LHCN-M2 (cell line): ENCODE measurements around the gene OLAH. TPM values are rescaled to one million over a fixed set of nuclear protein-coding genes. Genes with fewer than 3 reads are reported as not detected.
"Not testable (repeated sequence)": the region's sequence is repeated elsewhere in the genome, so short reads cannot be mapped to it uniquely, and the experiment has no call there.

Experiments used
- DNase-seq: peaks from one replicate; pipeline ENCODE4 v3.0.0-alpha.2; 2012; ENCODE audit warnings: low read depth
- polyA plus RNA-seq: library from polyadenylated mRNA; unstranded; fragments of >200 nt; gene quantifications from one replicate; pipeline ENCODE4 v1.2.1, GENCODE V29; 2012; ENCODE audit warnings: missing spikeins
- total RNA-seq: library from RNA; depleted of rRNA; stranded (reverse); fragments of >200 nt; gene quantifications from 2 replicates; pipeline ENCODE4 v1.2.3, GENCODE V29; 2014; rRNA removed

The OLAH gene
- 0.69 and 2.6 TPM in 2 replicates for total RNA-seq
- polyA plus RNA-seq: 0.55 TPM

DNA sequence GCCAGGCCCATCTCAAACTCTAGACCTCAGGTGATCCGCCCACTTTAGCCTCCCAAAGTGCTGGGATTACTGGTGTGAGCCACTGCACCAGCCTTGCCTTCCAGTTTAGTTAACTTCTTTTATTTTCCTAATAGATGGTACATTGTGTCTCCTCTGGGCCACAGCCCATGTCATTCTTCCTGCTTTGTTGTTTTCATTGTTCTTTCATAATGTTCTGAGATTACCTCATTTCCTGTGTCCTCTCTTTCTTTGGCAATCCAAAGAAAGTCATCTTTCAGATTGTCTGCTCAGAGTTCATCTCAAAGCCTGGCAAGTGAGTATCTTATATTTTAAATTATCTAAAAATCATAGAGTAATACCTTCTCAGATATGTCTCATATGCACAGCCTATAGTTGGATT, at the start of gene OLAH:
Gene OLAH, plus strand, starts transcription at position 270 of the 400 bp plus-strand sequence. CDS start 3,346 bp downstream, outside the sequence.
- DNase-seq: peak; percentile 35

DNA sequence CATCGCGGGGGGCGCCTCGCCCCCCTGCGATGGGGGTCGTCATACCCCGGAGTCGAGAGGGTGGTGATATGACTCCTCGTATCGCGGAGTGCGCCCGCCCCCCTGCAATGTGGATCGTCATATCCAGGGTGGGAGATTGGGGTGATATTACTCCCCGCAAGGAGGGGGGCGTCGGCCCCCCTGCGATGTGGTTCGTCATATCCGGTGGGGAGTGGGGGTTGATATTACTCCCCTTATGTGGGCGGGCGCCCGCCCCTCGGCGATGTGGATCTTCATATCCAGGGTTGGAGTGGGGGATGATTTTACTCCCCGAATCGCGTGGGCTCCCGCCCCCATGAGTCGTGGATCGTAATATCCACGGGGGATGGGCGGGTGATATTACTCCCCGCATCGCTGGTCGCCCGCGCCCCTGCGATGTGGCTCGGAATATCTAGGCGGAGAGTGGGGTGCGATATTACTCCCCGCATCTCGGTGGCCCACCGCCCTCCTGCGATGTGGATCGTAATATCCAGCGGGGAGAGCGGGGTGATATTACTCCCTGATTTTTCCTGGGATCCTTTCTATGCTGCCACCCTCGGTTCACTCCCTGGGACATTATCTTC, 47.7 kb upstream of the OLAH start:
- DNase-seq: no peak

DNA sequence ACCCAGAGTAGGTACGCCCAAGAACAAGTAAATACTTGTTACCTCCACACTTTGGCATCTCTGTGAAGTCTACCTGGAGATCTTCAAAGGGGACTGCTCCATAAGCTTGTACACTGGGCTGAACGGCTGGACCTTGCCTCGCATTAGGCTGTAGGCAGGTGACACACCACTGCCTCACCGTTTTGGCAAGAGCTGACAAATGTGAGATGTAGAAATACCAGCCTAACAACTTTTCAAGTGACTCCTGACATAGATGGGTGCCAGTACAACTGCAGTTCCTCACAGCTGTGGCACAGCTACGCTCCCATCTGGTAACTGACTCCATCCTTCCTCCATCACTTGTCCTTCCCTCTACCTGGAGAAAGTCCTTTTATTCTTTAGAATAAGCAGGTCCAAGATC, 30.2 kb upstream of the OLAH start:
- not testable (repeated sequence) for DNase-seq

DNA sequence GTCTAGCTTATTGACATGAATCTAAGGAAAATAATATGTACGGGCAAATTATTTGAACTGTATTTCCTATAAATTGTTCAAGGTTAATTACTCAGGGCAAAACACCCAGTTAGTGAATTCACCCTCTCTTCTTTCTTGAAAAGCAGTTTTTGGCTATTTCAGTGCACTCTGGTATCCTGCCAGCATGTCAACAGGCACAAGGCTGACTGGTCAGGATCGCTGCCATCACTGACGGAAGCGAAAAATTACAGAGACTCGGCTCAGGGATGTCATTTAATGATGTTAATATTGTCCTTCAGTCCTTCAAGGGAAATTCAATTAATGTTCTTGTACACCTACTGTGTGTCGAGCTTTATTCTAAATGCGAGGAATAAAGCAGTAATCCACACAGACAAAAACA, 28.3 kb upstream of the OLAH start:
- DNase-seq: no peak

DNA sequence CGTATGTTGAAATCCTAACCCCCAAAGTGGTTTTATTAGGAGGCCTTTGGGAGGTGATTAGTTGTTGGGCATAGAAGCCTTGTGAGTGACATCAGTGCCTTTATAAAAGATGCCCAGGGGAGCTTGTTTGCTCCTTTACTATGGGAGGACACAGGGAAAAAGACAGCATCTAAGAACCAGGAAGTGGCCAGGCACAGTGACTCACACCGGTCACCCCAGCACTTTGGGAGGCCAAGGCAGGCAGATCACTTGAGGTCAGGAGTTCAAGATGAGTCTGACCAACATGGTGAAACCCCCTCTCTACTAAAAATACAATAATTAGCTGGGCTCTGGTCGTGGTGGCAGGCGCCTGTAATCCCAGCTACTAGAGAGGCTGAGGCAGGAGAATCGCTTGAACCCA, 22.8 kb upstream of the OLAH start:
- DNase-seq: peak; percentile 67

DNA sequence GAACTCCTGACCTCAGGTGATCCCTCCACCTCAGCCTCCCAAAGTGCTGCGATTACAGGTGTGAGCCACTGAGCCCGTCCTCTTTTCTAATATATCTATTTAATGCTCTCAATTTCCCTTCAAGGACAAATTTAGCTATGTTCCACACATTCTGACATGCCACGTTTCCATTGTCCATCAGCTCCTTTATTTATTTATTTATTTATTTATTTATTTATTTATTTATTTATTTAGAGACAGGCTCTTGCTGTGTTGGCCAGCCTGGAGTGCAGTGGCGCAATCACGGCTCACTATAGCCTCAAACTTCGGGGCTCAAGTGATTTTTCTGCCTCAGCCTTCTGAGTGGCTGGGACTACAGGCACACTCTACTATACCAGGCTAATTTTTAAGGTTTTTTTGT, 20.7 kb upstream of the OLAH start:
- DNase-seq: not testable (repeated sequence)

DNA sequence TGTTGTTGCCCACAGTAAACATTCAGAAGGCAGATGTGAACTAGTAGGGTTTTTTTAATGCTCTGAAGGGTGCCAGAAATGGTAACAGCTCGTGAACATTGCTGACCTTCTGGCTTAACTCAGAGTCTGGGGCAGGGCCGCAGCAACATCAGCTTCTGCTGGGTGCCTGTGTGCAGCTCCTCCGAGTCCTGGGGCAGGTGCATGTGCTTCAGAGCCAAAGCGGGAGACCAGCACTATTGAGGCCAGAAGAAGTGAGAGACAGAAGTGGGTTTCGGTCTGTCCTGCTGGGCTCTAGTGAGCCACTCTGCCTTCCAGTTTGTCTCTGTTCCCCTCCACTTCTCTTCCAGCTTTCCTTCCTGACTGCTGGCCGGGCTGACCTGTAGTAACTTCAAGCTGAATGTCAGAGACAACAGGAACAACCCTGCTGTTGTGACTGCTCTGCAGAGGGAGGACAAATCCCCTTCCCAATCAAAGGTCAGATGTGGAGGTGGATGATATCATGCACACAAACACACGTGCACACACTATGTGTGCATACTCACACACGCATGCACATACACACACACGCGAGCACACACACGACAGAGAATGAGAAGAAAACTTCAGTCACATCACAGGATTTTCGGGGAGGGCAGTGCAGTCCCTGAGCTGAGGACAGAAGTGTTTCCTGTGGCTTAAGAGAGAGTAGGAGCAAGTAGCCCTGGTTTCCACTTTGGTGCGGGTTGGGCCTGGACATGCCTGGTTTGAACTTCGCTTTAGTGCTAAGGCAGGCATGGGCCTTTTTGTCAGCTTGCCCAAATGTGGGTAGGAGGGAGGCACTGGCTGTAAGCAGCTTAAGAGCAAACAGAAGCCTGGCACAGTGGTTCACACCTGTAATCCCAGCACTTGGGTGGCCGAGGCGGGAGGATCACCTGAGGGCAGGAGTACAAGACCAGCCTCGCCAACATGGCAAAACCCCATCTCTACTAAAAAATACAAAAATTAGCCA, 19.4 kb upstream of the OLAH start:
- not testable (repeated sequence) for DNase-seq

DNA sequence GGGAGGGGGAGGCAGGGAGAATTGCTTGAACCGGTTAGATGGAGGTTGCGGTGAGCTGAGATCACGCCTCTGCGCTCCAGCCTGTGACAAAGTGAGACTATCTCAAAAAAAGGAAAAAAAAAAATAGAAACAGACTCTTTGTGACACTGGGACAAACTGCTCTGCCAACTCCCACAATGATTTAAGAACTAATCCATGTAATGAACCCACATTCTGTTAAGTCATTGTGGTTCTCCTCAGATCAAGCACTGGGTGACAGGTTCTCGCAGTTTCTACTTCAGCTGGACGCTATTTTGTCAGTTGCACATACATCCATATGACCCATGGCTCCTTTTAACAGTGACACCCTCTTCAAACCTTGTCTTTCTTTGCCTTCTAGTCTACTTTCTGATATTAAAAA, 18.7 kb upstream of the OLAH start:
- DNase-seq: not testable (repeated sequence)

DNA sequence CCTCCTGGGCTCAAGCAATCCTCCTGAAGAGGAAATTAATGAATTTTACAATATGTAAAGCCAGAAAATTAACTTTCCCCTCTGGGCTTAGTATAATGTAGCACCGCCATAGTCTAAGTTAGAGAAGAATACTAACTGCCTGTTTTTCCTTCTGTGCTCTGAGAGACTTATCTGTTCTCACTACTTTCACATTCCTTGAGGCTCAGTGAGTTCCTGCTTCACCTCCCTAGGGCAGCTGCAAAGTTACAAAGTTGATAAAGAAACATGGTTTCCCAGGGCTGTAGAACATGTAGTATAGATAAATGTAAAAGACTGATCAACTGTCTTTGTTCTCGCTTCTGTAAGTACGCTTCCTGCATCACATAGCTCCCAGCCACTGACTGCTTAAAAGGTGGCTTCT, 16.0 kb upstream of the OLAH start:
- DNase-seq: no peak

DNA sequence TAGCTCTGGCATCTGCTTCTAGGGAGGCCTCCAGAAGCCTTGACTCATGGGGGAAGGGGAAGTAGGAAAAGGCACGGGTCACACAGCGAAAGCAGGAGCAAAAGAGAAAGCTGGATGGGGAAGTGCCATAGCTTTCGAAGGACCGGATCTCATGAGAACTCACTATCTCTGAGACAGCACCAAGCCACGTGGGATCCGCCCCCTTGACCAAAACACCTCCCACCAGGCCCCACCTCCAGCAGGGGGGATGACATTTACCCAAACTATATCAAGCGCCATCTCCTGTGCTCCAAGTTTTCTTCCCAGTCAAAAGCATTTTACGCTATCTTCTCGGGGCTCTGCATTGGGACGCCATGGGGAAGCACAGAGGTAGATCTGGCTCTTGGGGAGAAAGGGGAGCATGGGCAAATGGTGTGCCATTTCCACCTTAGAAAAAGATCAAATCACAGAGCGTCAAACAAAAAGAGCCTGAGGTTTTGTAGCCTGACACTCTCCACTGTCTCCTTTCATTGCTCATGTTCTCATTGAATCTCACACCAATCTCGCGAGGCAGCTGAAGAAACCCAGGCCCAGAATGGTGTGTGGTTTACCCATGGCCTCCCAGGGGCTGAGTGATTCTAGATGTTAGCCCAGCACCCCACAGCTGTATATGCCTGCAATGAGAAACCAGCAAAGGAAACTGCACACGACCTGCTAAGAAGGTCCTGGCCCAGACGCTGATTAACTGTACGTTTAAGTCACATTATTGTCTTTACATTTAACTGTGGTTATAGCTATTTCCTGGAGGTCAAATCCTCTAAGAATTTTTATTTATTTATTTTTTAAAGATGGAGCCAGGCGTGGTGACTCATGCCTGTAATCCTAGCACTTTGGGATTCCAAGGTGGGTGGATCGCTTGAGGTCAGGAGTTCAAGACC, 8.1 kb upstream of the OLAH start:
- DNase-seq: peak; percentile 68

DNA sequence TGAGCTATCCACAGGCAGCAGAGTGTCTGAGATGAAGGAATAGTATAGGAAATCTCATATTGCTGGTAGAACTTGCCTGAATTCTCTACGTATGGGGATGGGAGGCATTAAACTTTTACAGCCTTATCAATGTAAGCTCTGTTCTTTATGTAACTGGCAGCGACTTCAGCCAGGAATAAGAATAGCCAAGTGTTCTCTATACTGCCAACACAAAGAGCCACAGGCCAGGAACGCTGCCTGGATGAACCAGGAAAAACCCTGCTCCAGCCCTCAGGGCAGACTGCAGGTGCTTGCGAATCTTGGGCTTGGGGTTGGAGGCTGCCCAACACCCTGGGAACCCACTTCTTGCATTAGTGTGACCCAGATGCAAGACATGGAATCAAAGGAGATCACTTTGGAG, 6.1 kb upstream of the OLAH start:
- no peak for DNase-seq

DNA sequence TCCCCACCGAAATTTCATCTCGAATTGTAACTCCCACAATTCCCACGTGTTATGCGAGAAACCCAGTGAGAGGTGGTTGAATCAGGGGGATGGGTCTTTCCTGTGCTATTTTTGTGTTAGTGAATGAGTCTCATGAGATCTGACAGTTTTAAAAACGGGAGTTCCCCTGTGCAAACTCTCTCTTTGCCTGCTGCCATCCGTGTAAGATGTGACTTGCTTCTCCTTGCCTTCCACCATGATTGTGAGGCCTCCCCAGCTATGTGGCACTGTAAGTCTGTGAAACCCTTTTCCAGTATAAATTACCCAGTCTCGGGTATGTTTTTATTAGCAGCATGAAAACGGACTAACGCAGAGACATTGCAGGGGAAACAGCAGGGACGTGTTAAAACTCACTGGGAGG, 5.3 kb upstream of the OLAH start:
- DNase-seq: no peak

DNA sequence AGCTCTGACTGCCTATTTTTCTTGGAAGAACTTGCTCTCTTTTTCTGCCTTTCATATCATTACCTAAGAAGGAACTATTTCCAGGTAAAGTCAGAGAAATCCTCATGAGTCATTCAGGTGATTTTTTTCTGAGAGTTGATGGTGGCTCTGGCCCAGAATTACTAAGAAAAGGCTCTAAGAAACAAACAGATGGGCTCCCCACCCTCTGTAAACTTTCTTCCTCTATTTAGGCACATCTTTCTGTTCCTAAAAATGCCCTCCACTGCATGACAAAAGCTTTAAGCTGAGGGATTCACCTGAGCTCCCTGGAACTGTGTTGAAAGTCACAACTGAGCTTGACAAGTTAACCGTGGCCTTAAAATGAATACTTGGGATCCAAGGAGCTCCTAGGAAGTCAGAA, 1.6 kb downstream of the OLAH start:
- DNase-seq: no peak

DNA sequence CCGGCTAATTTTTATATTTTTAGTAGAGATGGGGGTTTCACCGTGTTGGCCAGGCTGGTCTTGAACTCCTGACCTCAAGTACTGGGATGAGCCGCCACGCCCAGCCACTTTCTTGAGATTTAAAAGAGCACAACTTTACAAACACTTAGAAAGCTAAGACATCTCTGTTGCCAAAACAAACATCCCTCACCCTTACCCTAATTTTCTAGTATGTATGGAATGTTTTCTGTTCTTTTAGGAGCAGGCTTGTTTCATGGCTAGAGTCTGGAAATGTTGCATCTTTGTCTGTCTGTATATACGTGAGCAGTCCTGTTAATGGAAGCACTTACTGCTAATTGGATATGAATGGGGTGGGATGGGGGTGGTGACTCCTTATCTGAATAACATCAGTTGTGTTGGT, 2.9 kb downstream of the OLAH start:
- peak; percentile 28 for DNase-seq

DNA sequence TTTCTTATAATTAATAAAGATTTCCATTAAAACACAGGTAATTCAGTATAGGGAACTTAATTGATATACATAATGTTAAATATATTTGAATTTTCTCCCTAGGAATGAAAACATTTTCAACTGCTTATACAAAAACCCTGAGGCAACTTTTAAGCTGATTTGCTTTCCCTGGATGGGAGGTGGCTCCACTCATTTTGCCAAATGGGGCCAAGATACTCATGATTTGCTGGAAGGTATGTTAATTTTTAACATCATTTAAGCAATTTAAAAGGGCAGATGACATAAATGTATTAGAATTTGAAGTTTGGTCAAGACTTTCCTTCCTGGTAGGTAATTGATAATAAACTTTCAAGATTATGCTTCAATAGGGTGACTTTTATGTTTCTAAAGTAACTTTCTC, 5.8 kb downstream of the OLAH start:
- DNase-seq: no peak

DNA sequence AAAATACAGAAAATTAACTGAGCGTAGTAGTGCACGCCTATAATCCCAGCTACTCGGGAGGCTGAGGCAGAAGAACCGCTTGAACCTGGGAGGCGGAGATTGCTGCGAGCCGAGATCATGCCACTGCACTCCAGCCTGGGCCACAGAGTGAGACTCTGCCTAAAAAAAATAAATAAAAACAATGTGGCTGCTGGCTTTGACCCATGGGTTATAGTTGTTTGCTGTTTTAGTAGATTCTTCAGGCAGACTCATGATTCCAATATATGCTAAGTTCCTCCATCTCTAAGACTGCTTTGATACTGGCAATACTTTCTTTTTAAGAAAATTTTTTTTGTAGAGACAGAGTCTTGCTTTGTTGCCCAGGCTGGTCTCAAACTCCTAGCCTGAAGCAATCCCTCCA, 8.4 kb downstream of the OLAH start:
- no peak for DNase-seq

DNA sequence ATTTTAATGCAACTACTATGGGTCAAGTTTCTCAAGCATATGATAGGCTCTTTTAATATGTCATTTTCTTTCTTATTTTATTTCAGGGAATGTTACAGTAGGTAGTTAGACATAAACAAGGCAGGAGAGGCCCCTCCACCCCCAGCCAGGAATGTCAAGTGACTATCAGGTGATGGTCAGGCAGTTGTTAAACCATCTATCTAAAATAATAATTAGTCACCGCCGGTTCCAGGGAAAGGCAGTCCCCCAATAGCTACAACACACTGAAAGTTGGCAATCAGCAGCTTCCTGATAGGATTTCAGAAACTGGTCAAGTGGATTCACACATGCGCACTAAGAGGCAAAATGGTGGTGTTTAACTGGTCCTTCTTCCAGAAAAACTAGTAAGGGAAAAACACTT, 9.3 kb downstream of the OLAH start:
- no peak for DNase-seq

DNA sequence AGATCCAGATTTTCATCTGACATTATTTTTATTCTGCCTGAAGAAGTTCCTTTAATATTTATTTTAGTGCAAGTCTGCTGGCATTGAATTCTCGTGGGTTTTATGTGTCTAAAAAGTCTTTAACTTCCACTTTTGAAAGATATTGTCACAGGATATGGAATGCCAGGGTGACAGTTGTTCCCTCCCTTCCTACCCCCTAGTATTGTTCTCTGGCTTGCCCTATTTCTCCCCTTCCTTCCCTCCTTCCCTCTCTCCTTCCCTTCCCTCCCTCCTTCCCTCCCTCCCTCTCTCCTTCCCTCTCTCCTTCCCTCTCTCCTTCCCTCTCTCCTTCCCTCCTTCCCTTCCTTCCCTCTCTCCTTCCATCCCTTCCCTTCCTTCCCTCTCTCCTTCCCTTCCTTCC, 14.9 kb downstream of the OLAH start:
- no peak for DNase-seq

DNA sequence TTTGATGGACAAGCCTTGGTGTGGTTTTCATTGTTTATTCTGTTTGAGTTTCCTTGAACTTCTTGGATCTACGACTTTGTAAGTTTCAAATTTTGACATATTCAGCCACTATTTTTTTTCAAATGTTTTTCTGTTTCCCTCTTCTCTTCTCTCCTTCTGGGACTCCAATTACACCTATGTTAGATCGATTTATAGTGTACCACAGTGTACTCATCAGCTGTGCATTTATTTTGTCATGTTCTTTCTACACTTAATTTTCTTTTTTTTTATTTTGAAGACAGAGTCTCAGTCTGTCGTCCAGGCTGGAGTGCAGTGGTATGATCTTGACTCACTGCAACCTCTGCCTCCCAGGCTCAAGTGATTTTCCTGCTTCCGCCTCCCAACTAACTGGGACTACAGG, 16.2 kb downstream of the OLAH start:
- no peak for DNase-seq

DNA sequence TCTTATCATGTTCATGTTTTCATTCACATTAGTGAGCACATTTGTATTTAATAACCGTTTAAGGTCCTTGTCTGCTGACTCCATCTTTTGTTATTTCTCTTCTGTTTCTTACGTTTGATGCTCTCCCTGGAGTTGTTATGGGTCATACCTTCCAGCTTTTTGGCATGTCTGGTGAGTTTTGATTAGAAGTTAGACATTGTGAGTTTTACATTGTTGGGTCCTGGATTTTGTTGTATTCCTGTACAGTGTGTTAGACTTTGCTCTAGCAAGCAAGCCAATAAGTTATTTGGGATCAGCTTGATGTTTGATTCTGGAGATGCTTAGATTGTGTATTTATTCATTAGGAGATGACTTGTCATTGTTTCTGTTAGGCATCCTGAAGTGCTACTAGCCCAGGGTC, 16.9 kb downstream of the OLAH start:
- no peak for DNase-seq

DNA sequence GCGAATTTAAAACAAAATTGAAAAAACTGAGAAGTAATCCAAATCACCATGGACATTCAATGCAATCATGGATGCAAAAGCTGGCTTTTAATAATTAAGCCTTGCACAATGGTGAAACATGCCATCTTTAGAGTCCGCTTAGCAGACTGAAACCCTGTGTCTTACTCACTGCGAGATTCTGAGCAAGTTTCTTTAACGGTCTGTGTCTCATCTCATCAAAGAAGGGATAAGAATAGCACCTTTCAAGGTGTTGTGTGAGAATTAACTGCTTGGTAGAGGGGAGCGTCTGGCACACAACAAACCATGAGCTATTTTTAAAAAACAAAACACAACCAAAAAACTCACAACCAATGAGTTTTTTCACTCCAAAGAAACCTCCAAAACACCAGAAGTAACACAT, 23.4 kb downstream of the OLAH start:
- no peak for DNase-seq

DNA sequence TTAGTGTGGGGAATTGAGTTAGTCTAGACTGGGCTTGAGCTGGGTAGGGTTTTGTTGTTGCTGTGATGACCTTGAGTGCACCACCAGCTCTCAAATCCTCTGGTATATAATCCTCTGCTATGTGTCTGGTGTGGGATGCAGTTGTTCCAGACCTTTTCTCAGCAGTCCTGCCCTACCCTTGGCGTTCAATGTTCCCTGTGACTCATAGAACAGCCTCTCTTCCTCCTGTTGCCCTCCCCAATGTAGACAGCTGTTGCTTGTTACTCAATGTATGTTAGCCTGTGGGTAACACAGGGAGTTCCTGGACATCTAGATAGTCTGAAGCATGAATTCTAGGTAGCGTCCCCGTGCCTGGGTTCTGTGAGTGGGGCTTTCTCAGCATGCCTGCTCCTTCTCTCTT, 25.1 kb downstream of the OLAH start:
- DNase-seq: peak; percentile 98
